OCI-M2 (cell line): Measurements from ENCODE around the gene POLD3.

Source experiments
- DNase-seq: peaks from one replicate; lab custom pipeline; 2025; ENCODE audit not compliant: unreplicated experiment; lab: John Stamatoyannopoulos, UW

The POLD3 gene

DNA sequence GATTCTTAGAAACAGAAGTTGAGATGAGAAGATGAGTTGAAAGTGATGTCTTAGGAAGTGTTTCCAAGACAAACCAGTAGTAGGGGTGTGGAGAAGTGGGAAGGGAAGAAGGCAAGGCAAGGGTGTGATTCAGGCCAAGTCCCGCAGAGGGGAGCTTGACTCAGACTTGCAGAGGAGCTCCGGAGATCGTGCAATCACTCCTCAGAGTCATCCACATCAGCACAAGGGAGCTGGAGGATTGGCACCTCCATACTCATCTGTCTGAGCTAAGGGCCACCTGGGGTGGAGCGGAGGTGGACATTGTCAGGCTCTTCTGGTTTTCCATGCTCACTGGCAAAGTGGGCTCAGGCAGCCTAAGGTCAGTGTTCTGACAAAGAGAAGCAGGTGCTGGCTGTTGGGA, 94.4 kb downstream of the POLD3 start:
- DNase-seq: no peak

DNA sequence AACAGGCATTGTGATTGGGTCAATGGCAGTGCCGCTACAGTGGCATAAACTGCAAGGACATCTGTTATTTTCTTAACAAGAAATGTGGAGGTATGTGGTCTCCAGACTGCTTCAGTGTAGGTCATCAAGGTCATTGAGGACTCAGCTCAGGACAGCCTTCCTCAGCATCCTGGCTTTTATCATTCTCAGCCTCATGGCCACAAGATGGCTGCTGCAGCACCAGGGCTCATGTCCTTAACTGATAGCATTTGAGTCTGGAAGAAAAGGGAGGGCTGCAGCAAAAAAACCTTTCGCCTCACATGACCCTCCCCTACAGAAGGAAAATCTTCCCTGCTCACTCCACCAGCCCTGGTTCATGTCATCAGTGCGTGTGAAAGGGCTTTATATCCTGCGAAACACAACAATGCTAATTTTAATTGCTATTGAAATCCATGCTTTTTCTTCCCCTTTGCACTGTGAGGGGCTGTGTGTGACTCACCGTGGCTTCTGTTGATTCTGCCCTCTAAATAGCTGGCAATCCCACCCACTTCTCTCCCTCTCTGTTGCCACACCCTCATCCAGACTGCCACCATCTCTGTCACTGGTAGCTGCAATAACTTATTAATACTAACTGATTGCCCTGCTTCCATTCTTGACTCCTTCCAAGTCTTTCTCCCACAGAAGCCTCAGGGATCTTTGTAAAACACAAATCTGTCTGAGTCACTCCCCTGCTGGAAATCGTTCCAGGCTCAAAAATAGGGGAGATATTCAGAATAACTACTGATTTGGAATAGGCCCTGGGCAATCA, 95.0 kb downstream of the POLD3 start:
- no peak for DNase-seq

DNA sequence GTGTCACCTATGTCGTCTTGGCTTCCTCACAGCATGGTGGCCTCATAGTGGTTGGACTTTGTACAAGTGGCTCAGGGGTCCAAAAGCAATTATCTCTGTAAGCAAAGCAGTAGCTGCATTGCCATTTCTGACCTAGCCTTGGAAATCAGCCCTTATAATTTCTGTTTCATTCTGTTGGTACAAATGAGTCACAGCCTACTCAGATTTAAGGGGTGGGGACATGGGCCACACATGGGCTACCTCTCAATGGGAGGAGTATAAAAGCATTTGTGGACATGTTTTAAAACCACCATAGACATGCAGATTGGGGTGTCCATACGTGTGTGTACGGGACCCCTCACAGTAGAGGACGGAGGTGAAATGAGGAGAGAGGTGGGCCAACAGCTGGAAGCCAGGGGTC, 97.3 kb downstream of the POLD3 start:
- no peak for DNase-seq

DNA sequence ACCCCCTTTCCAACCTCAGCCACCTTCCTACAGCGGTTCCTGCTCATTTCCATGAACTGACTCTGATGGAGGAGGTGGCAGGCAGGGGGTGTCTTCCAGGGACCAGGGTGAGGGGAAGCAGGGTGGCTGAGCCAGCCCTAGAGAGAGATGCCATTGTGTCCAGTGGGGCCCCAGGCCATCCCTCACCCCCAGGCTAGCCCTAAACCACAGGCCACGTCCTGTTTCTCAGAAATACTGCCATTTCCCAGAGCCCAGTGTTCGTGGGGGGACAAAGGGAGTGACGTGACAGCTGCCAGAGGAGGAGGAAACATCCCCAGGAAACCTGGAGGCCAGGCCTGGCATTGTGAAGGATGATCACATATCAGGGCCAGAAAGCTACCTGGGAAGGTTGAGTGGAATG, 99.4 kb downstream of the POLD3 start:
- no peak for DNase-seq
